Gastroesophageal sphincter (tissue), 4 donors: ENCODE results near the gene NOTCH2. TPM values are rescaled to one million over a fixed set of nuclear protein-coding genes. Genes with fewer than 3 reads are reported as not detected.

Source experiments
- ATAC-seq: fragments of 150-250 bp; one replicate; pipeline ENCODE4 v1.9.1; 2016; ENCODE audit warnings: mild to moderate bottlenecking, moderate library complexity
- H3K27ac ChIP-seq, 4 donors: fragments of 200-600 bp; sonication (generic) in 3 of 4; 1 replicate in 3 of 4; 2 replicates in 1 of 4; pipeline ENCODE4 v1.5.1; 2016 to 2019
- H3K27me3 ChIP-seq: fragments of 200-600 bp; sonication (generic); one replicate; pipeline ENCODE4 v1.5.1; 2019
- H3K36me3 ChIP-seq, 2 donors: fragments of 200-600 bp; sonication (generic); one replicate each; pipeline ENCODE4 v1.5.1; 2019; ENCODE audit warnings: control low read depth in 1 of 2
- H3K4me1 ChIP-seq, 3 donors: fragments of 200-600 bp; sonication (generic); 1 replicate in 2 of 3; 2 replicates in 1 of 3; pipeline ENCODE4 v1.5.1; 2016 to 2019; ENCODE audit warnings: control low read depth in 2 of 3
- H3K4me3 ChIP-seq, 2 donors: fragments of 200-600 bp; sonication (generic); one replicate each; pipeline ENCODE4 v1.5.1; 2019; ENCODE audit warnings: mild to moderate bottlenecking in 1 of 2, moderate library complexity in 1 of 2
- H3K9me3 ChIP-seq, 3 donors: fragments of 200-600 bp; sonication (generic); one replicate each; pipeline ENCODE4 v1.5.1; 2017 to 2019; ENCODE audit warnings: control low read depth in 2 of 3
- EP300 ChIP-seq: sonication (generic); formaldehyde crosslinking; IDR thresholded peaks from one replicate; pipeline ENCODE4 v1.6.1; 2017; ENCODE audit warnings: antibody characterized with exemption, mild to moderate bottlenecking
- POLR2A ChIP-seq, 2 donors: fragments of 450-650 bp; IDR thresholded peaks; one replicate each; pipeline ENCODE4 v1.6.1; 2017; ENCODE audit warnings: antibody characterized with exemption in 2 of 2, mild to moderate bottlenecking in 2 of 2, moderate library complexity in 1 of 2
- POLR2AphosphoS5 ChIP-seq: sonication (generic); formaldehyde crosslinking; IDR thresholded peaks from one replicate; pipeline ENCODE4 v1.6.1; 2017; ENCODE audit warnings: antibody characterized with exemption
- WGBS, 2 donors: methylation state at CpG; one replicate each; pipeline ENCODE4 v1.1.5; 2018; ENCODE audit warnings: low coverage in 1 of 2; 5-methylcytosine and 5-hydroxymethylcytosine counted together
- total RNA-seq, 4 donors: library from RNA; depleted of rRNA; stranded (reverse); fragments of >200 nt; gene quantifications; one replicate each; pipeline ENCODE4 v1.1.0, GENCODE V29; 2016
- TF ChIP-seq, protein P1 (sequence below), 4 experiments: fragments of 200-600 bp in 2 of 4; fragments of 450-650 bp in 2 of 4; sonication (generic) in 1 of 4; IDR thresholded peaks; one replicate each; pipeline ENCODE4 v1.5.1; 2017 to 2019; ENCODE audit warnings: antibody characterized with exemption in 4 of 4, mild to moderate bottlenecking in 2 of 4, moderate library complexity in 2 of 4

NOTCH2 gene
- total RNA-seq, 4 donors from 2014 or later: 79.8 to 150 (median 105) TPM

DNA sequence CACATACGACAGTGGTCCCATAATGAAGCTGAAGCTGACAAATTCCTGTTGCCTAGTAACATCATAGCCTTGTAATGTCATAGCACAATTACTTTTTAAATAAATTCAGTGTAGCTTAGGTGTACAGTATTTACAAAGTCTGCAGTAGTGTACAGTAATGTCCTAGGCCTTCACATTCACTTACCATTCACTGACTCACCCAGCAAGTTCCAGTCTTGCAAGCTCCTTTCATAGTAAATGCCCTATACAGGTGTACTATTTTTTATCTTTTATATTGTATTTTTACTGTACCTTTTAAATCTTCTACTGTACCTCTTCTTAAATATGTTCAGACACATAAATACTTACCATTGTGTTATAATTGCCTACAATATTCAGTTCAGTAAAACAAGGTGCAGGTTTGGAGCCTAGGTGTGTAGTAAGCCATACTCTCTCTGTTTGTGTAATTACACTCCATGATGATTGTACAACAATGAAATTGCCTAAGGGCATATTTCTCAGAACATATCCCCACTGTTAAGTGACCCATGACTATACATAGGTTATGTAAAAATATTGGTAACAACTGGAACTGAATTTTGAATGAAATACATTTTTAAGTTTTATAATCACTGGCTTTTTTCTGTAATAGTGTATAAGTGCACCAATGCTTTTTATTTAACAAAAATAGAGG lies 139.7 kb downstream of the NOTCH2 start:
- no peak for TF ChIP-seq EP300
- peaks cover 0 to 89% of the 10 kb centered on the region in 2 donors for H3K36me3 ChIP-seq
- 85 to 100% methylated on average over 1 of the region's 1 CpG for WGBS, 2 donors
- no peaks in the 10 kb centered on the region for H3K27me3 ChIP-seq
- H3K9me3 ChIP-seq: peaks cover 0 to 11% (median 0%) of the 10 kb centered on the region in 3 donors
- no peak for ATAC-seq
- no peaks in the 10 kb centered on the region for H3K4me1 ChIP-seq
- H3K4me3 ChIP-seq: no peak overlapping the region
- no peak overlapping the region for H3K27ac ChIP-seq

DNA sequence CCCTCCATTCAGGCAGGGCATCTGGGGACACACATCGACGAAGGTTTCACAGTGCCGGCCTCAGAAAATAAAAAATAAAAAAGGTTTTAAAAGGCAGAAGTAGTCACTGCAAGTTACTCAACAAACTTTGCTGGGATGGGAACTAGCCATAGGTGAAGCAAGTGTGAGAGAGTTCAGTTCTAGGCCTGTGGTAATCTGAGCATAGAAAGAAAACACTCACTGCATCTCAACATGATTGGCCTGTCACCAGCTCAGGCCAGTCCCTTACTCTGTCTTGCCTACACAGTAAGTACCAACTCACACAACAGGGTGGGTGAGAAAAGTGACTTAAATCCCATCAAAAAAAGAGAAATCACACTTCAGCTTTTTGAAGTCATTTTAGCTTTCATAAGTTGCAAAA lies 142.9 kb downstream of the NOTCH2 start:
- no peak for ATAC-seq
- H3K27ac ChIP-seq: no peak overlapping the region
- no peaks in the 10 kb centered on the region for H3K9me3 ChIP-seq
- no peak overlapping the region for H3K4me3 ChIP-seq
- no peaks in the 10 kb centered on the region for H3K27me3 ChIP-seq
- 50% methylated on average over 1 of the region's 3 CpGs; no CpG with 5 or more reads in 1 of the 2 donors for WGBS, 2 donors
- H3K4me1 ChIP-seq: no peaks in the 10 kb centered on the region
- peaks cover 0 to 93% of the 10 kb centered on the region in 2 donors for H3K36me3 ChIP-seq
- TF ChIP-seq EP300: no peak
- TF ChIP-seq POLR2AphosphoS5: no peak
- TF ChIP-seq, protein P1, sequence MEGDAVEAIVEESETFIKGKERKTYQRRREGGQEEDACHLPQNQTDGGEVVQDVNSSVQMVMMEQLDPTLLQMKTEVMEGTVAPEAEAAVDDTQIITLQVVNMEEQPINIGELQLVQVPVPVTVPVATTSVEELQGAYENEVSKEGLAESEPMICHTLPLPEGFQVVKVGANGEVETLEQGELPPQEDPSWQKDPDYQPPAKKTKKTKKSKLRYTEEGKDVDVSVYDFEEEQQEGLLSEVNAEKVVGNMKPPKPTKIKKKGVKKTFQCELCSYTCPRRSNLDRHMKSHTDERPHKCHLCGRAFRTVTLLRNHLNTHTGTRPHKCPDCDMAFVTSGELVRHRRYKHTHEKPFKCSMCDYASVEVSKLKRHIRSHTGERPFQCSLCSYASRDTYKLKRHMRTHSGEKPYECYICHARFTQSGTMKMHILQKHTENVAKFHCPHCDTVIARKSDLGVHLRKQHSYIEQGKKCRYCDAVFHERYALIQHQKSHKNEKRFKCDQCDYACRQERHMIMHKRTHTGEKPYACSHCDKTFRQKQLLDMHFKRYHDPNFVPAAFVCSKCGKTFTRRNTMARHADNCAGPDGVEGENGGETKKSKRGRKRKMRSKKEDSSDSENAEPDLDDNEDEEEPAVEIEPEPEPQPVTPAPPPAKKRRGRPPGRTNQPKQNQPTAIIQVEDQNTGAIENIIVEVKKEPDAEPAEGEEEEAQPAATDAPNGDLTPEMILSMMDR (IDR thresholded peaks at IDR 0.05): no peak
- TF ChIP-seq POLR2A (IDR thresholded peaks at IDR 0.05): no peak

DNA sequence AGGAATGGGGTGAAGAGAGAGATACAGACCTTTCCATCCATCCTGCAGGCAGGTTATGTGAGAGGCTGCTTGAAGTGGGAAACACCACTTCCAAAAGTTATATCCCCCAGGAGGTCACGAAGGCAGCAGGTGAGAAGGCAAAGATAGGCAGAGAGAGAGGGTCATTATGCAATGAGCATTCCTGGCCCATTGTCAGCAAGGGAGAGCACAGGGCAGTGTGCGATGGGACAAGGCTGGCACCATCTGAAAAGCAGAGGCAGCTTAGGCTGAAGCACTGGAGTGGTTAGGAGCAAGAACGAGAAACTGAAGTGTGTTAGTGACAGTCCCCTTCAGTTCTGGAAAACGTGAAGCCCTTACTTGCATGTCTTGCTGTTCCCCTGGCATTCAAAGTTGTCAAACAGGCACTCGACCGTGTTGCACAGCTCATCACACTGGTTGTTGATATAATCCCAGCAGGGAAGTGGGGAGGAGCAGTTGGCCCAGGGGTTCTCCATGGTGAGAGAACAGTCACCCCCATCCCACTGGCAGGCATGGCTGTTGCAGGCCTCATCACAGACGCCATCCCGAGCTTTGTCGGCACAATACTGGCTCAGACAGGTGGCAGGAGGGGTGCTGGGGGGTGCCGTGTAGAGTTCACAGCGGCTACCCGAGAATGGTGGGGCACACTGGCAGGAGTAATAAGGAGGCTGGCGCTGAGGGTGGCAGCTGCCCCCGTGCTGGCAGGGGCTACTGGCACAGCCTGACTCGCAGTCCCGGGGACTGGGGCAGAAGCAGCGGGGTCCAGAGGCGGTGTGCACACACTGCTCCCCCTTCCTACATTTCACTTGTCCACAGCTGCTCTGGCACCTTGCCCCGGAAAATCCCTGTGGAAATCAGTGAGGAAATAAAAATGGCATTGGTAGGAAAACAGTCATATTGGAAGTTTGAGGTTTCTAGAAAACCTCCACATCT lies 144.2 kb downstream of the NOTCH2 start:
- no peaks in the 10 kb centered on the region for H3K9me3 ChIP-seq
- 75 to 76% methylated on average over 6 to 7 of the region's 19 CpGs for WGBS, 2 donors
- no peak overlapping the region for H3K27ac ChIP-seq
- no peak overlapping the region for H3K4me3 ChIP-seq
- H3K4me1 ChIP-seq: no peaks in the 10 kb centered on the region
- no peak for ATAC-seq
- no peak for TF ChIP-seq POLR2AphosphoS5
- TF ChIP-seq POLR2A (IDR thresholded peaks at IDR 0.05): no peak
- TF ChIP-seq, protein P1 (IDR thresholded peaks at IDR 0.05): no peak
- TF ChIP-seq EP300: no peak
- peaks cover 0 to 100% of the 10 kb centered on the region in 2 donors for H3K36me3 ChIP-seq
- H3K27me3 ChIP-seq: no peaks in the 10 kb centered on the region

DNA sequence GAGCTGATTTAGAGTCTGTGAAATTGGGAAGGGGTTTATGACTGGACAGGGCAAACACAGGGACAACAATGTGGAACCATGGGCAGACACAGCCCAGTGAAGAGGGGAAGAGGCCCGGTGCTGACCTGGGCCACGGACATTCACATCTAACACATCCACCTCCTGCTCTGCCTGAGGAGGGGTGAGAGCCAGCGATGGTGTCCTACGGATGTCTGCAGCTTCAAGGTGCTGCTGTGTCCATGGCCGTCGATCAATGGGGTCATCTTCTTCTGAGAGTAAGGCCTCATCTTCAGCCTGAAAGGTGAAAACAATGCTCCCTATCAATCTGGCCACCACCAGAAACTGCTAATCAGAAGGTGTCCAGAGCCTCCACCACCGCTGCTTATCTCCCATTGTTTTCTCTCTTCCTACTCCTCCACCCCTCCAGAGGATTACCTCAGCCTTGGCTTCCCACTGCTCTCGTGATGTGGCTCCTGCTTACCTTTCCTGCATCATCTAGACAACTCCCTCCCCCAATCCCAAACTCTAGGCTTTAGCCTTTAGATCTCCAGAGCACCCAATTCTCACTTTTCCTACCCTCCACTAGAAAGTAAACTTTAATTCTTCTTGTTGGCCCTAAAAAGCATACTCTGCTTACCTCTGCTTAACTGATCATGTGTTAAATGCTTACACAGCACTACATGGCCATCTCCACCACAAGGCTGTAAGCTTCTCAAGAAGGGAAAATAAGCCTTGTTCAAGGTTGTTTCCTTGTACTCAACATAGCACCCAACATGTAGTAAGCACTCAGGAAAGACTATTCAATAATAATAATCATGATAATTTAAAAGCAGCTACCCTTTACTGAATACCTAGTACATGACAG lies 149.1 kb downstream of the NOTCH2 start:
- Histone ChIP-seq H3K4me3 (no peak overlapping the region), H3K36me3 (peaks cover 7 to 100% of the 10 kb centered on the region in 2 donors), H3K9me3 (no peaks in the 10 kb centered on the region), H3K4me1 (no peaks in the 10 kb centered on the region), H3K27me3 (no peaks in the 10 kb centered on the region), H3K27ac (no peak overlapping the region)
- no peak for ATAC-seq
- 80 to 88% methylated on average over 1 to 8 of the region's 8 CpGs for WGBS, 2 donors
- TF ChIP-seq EP300 (no peak), POLR2A (IDR thresholded peaks at IDR 0.05) (no peak), POLR2AphosphoS5 (no peak)
- TF ChIP-seq, protein P1 (IDR thresholded peaks at IDR 0.05): no peak

DNA sequence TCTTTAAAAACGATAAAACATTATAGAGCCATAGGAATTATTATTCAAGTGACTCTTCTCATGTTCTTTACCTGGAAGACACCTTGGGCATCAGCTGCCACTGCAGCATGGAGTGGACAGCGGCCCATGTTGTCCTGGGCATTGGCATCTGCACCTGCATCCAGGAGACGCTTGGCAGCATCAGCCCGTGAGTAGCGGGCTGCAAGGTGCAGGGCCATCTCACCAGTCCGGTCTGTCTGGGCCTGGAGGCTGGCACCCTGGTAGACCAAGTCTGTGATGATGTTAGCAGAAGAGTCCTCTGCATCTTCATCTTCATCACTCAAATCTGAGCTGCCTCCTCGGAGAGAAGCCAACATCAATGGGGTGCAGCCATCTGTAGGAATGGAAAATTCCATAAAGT lies 150.2 kb downstream of the NOTCH2 start:
- no peaks in the 10 kb centered on the region for H3K9me3 ChIP-seq
- peaks cover 7 to 100% of the 10 kb centered on the region in 2 donors for H3K36me3 ChIP-seq
- WGBS, 2 donors: 86 to 97% methylated on average over 5 to 7 of the region's 7 CpGs
- no peak for ATAC-seq
- no peak for TF ChIP-seq POLR2AphosphoS5
- TF ChIP-seq, protein P1 (IDR thresholded peaks at IDR 0.05): no peak
- no peak for TF ChIP-seq POLR2A (IDR thresholded peaks at IDR 0.05)
- TF ChIP-seq EP300: no peak
- H3K27me3 ChIP-seq: no peaks in the 10 kb centered on the region
- H3K27ac ChIP-seq: no peak overlapping the region
- no peak overlapping the region for H3K4me3 ChIP-seq
- no peaks in the 10 kb centered on the region for H3K4me1 ChIP-seq
